Kidney (tissue), 14 donors: ENCODE measurements around the gene ENOPH1. TPM values are rescaled to one million over a fixed set of nuclear protein-coding genes. Genes with fewer than 3 reads are reported as not detected.

Source experiments
- DNase-seq, 5 donors: peaks; one replicate each; pipeline ENCODE4 v3.0.0-alpha.2; 2013 to 2020
- FAIRE-seq: peaks from 2 replicates; lab custom pipeline; 2012; peaks lifted over from hg19 to GRCh38; lab: Jason Lieb, UNC
- H3K27ac ChIP-seq, 2 donors: one replicate each; pipeline ENCODE4 v1.7.0; 2013; ENCODE audit warnings: low read depth in 2 of 2, low read length in 2 of 2, inconsistent platforms in 1 of 2
- H3K27me3 ChIP-seq: one replicate; pipeline ENCODE4 v1.7.1; 2013; ENCODE audit warnings: low read length, inconsistent platforms; ENCODE audit not compliant: control insufficient read depth, insufficient read depth
- H3K36me3 ChIP-seq, 3 donors: one replicate each; pipeline versions ENCODE4 v1.7.0 to v1.7.1; 2013; ENCODE audit warnings: low read length in 3 of 3, control low read depth in 1 of 3, inconsistent platforms in 1 of 3; ENCODE audit not compliant: insufficient read depth in 3 of 3, control insufficient read depth in 2 of 3
- H3K4me1 ChIP-seq, 3 donors: one replicate each; pipeline versions ENCODE4 v1.7.0 to v1.7.1; 2013; ENCODE audit warnings: low read length in 3 of 3, inconsistent platforms in 1 of 3, low read depth in 1 of 3; ENCODE audit not compliant: control insufficient read depth in 2 of 3, insufficient read depth in 2 of 3
- H3K4me3 ChIP-seq, 3 donors: one replicate each; pipeline versions ENCODE4 v1.7.0 to v1.8.1; 2013; ENCODE audit warnings: low read length in 3 of 3, control low read depth in 1 of 3, inconsistent platforms in 1 of 3
- H3K9ac ChIP-seq, 3 donors: one replicate each; pipeline versions ENCODE4 v1.7.0 to v1.7.1; 2013; ENCODE audit warnings: low read length in 3 of 3, control low read depth in 1 of 3, inconsistent platforms in 1 of 3
- H3K9me3 ChIP-seq, 3 donors: one replicate each; pipeline versions ENCODE4 v1.7.0 to v1.7.1; 2013; ENCODE audit warnings: low read length in 3 of 3, control low read depth in 1 of 3, inconsistent platforms in 1 of 3; ENCODE audit not compliant: control insufficient read depth in 2 of 3, insufficient read depth in 1 of 3
- intact Hi-C: fragments of 100-400 bp; cut with DNase I; formaldehyde crosslinking; loops from one replicate; pipeline ENCODE4 v1.11.1; 2022
- polyA plus RNA-seq: library from polyadenylated mRNA; stranded (reverse); fragments of 350-450 nt; fragmentation: Illumina TruSeq; extraction: RNeasy Lipid Tissue Mini Kit (QIAGEN cat#74804); gene quantifications from one replicate; pipeline ENCODE4 v1.2.3, GENCODE V29; 2014; ENCODE audit warnings: low read depth, low replicate concordance; ENCODE audit not compliant: insufficient read depth
- total RNA-seq: library from RNA; stranded (reverse); fragmentation: NEBNext Ultra II Directional; extraction: Animal tissue kit (Norgen Biotek cat#: 25700); gene quantifications from one replicate; pipeline ENCODE4 v1.2.1, GENCODE V29; 2021
- TF ChIP-seq, protein P1 (sequence below): IDR thresholded peaks from 3 replicates; pipeline ENCODE4 v1.5.1; 2012; ENCODE audit warnings: mild to moderate bottlenecking, moderate library complexity, borderline replicate concordance; ENCODE audit not compliant: insufficient read depth; ENCODE audit errors: extremely low read depth
- donor health status: control.
- donor health status: control.
- donor health status: control.
- donor health status: control.
- donor health status: control.
- donor health status: DM: yes; HTN: yes; CAD: no.
- donor health status: Normal renal cell carcinoma (clear cell type).

ENOPH1 gene
- total and polyA plus RNA-seq, 2 donors from 2014 or later = 30.3 to 36.0 TPM

- Histone ChIP-seq H3K4me1 (no peaks in the 10 kb centered on the region), H3K27ac (no peak overlapping the region), H3K4me3 (no peak overlapping the region), H3K9ac (no peak overlapping the region), H3K27me3 (no peaks in the 10 kb centered on the region), H3K36me3 (no peaks in the 10 kb centered on the region), H3K9me3 (no peaks in the 10 kb centered on the region)
- no peak for DNase-seq
- no peak for FAIRE-seq
- intact Hi-C loops = no loop called here
- TF ChIP-seq, protein P1, sequence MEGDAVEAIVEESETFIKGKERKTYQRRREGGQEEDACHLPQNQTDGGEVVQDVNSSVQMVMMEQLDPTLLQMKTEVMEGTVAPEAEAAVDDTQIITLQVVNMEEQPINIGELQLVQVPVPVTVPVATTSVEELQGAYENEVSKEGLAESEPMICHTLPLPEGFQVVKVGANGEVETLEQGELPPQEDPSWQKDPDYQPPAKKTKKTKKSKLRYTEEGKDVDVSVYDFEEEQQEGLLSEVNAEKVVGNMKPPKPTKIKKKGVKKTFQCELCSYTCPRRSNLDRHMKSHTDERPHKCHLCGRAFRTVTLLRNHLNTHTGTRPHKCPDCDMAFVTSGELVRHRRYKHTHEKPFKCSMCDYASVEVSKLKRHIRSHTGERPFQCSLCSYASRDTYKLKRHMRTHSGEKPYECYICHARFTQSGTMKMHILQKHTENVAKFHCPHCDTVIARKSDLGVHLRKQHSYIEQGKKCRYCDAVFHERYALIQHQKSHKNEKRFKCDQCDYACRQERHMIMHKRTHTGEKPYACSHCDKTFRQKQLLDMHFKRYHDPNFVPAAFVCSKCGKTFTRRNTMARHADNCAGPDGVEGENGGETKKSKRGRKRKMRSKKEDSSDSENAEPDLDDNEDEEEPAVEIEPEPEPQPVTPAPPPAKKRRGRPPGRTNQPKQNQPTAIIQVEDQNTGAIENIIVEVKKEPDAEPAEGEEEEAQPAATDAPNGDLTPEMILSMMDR = no peak
These were observed 50.5 kb downstream of the ENOPH1 start for GRCh38 chr4:82480771-82481505.

GRCh38 chr4:82481506-82481840, 51.1 kb downstream of the ENOPH1 start:
- Histone ChIP-seq H3K36me3 (no peaks in the 10 kb centered on the region), H3K4me1 (no peaks in the 10 kb centered on the region), H3K9ac (no peak overlapping the region), H3K27me3 (no peaks in the 10 kb centered on the region), H3K9me3 (no peaks in the 10 kb centered on the region), H3K27ac (no peak overlapping the region), H3K4me3 (no peak overlapping the region)
- no peak for DNase-seq
- TF ChIP-seq, protein P1 = no peak
- intact Hi-C loops = no loop called here
- no peak for FAIRE-seq

DNA sequence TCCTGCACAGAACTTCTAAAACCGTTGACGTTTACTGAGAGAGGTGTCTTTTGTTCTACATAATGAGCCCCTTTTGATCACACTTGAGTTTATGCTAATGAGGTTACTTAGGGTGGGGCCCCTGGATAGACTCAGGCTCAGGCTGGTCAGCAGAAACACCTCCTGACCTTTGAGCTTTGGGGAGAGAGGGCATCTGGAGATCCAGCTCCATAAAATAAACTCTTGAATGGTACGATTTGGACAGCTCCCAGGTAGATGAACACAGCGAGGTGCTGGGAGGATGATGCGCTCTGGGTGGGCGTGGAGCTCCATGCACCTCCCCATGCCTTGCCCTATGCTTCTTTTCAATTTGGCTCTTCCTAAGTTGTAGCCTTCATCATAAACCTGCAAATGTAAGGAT, 52.0 kb downstream of the ENOPH1 start:
- FAIRE-seq (no peak), DNase-seq (no peak)
- intact Hi-C loops = no loop called here
- Histone ChIP-seq H3K27ac (no peak overlapping the region), H3K27me3 (no peaks in the 10 kb centered on the region), H3K4me3 (no peak overlapping the region), H3K9me3 (no peaks in the 10 kb centered on the region), H3K9ac (no peak overlapping the region), H3K36me3 (no peaks in the 10 kb centered on the region), H3K4me1 (no peaks in the 10 kb centered on the region)
- TF ChIP-seq, protein P1 = no peak
